ENCODE results near the gene PLS3. TPM values are rescaled to one million over a fixed set of nuclear protein-coding genes. Genes with fewer than 3 reads are reported as not detected.

Gene PLS3
- total RNA-seq, 2 donors from 2014 or later = 172 to 332 TPM

DNA sequence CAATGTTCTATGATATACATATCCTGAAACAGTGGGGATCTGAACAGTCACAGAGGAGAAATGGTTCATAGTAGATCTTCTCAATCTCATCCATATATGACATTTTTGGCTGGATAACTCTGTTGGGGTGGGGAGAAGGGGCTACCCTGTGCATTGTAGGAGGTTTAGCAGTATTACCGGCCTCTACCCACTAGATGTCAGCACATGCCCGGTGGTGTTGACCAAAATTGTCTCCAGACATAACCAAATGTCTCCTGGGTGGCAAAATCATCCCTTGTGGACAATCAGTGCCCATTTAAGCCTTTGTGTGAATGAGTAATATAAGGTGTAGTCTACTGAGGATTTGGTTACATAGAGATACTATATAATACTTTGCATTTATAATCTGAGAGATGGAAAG lies 89.9 kb downstream of the PLS3 start:
- intact Hi-C loops (cut with DNase I) = no loop called here
- DNase-seq (ENCODE audit: low spot score) = no peak

DNA sequence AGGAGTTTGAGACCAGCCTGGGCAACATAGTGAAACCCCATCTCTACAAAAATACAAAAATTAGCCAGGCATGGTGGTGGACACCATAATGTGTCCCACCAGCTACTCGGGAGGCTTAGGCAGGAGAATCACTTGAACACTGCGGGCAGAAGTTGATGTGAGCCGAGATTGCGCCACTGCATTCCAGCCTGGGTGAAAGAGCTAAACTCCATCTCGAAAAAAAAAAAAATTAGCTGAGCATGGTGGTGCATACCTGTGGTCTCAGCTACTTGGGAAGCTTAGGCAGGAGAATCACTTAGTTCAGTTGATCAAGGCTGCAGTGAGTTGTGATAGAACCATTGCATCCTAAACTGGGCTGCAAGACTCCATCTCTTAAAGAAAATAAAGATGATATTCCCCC lies 91.2 kb downstream of the PLS3 start:
- DNase-seq (ENCODE audit: low spot score) = no peak
- intact Hi-C loops (cut with DNase I) = no loop called here

DNA sequence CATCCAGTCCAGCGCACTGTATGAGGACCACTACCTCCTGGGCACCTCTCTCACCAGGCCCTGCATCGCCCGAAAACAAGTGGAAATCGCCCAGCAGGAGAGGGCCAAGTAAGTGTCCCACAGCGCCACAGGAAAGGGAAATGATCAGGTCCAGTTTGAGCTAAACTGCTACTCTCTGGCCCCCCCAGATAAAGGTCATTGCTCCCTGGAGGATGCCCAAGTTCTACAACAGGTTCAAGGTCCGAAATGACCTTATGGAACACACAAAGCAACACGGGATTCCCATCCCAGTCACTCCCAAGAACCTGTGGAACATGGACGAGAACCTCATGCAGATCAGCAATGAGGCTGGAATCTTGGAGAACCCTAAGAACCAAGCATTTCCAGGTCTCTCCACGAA lies 104.1 kb downstream of the PLS3 start:
- intact Hi-C loops (cut with DNase I) = no loop called here
- no peak for DNase-seq (ENCODE audit: low spot score)

DNA sequence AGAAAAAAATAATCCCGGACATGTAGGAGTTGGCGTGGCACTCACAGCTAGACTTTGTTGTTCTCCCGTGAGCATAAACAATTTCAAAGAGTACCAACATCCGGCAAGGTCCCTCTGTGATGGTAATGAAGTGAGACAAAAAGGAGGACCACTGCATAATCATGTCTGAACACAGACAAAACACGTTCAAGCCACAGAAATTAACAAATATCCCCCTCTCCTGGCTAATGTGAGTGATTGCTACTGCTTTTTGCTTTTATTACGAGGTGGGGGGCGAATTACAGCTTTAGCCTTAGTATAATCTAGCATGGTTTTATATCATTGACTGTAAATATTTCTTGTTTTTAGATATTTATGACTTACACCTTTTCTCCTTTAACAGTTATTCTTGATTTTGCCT lies 118.5 kb downstream of the PLS3 start:
- DNase-seq (ENCODE audit: low spot score) = no peak
- intact Hi-C loops (cut with DNase I) = no loop called here

DNA sequence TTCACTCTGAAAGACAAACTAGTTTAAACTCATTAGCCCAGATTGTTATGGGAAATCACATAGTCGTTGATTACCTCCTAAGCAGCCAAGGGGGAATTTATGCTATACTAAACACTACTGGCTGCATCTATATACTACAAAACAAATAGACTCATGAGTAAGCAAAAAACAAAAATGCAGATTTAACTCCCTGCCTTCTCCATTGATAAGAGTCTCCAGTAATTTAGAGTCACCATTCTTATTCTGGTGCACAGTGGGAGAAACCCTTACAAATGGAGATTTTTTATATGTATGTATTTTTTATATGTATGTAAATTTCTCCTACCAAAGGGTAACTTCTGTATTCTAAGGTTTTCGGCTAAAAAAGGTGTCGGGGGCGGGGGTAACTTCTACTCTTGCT lies 126.6 kb downstream of the PLS3 start:
- no peak for DNase-seq (ENCODE audit: low spot score)
- intact Hi-C loops (cut with DNase I) = no loop called here

DNA sequence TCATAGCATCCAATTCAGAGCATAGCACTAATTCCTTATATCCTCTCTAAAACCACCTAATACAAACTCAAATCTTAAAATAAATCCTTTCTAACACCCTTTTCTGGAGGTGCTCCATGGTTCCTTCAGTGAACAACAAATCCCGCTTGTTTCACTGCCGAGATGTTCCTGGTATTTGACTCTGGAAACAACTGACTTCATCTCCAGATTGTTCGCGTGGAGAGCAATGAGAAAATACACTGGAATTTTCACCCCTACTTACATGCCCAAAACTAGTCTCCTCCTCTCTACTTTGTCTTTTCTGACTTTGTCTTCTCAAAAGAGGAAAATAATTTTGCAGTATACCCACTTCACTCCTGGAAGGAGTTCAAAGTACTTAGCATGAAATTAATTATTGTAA lies 129.0 kb downstream of the PLS3 start:
- no peak for DNase-seq (ENCODE audit: low spot score)
- intact Hi-C loops (cut with DNase I) = no loop called here

DNA sequence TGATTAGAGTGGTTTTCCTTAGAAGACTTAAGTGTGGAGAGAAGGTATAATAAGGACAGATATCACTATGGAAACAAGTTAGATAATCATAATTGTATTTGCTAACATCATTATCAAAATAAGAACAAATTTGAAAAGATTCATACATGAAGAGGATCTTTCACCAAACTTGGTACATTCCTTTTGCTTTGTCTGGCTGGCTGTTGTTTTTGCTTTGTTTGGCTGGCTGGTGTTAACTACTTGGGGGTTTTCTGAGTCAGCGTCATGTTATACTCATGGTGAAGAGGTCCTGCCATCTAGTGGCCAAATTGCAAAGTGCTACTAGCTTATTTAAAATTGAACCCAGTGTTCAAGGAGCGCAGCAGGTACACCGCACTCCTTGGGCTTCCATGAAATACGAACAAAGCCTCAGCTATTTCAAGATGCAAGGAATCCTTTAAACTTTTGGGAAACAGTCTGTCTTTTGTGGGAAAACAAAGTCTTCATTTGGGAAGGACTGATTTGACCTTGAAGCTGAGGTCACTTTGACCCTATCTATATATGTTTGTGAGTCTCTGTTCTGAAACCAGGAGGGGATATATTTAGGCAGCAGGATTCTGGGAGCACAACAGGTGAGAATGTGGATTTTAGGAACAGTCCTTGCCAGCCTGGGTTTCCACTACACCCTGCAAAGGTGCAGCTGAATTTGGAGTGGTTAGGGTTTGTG lies 129.7 kb downstream of the PLS3 start:
- intact Hi-C loops (cut with DNase I) = no loop called here
- no peak for DNase-seq (ENCODE audit: low spot score)

DNA sequence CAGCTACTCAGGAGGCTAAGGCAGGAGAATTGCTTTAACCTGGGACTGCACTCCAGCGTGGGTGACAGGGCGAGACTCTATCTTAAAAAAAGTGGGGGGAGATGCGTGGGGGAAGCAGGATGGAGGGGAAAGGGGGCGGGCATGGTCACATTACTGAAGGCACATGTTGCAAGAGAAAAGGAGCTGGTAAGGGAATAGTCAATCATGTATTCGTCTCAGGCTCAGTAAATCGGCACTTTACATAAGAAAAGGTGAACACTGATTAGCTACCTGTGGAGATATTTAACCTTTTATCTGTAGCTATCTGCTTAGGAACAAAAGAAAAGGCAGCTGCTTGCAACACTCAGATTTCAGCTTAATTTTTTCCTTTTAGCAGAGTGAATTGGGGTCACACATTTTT lies 132.5 kb downstream of the PLS3 start:
- intact Hi-C loops (cut with DNase I) = no loop called here
- no peak for DNase-seq (ENCODE audit: low spot score)

DNA sequence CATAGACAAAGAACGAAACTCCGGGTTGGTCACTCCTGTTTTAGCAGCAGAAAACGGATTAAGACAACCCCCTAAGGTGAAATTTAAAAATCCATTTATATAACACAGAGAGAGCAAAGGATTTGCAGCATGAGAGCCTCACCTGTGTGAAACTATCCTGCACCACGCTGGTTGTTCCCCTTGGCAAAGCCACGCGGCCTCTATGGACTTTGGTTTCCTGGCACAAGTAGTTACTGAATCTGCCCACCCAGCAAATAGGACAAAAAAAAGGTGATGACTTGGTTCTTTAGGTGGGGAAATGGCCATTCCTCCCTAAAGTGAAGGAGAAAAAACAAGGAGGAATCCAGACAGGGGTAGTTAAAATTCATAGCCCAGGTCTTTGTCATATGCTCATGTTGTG lies 133.1 kb downstream of the PLS3 start:
- DNase-seq (ENCODE audit: low spot score) = no peak
- intact Hi-C loops (cut with DNase I) = no loop called here

DNA sequence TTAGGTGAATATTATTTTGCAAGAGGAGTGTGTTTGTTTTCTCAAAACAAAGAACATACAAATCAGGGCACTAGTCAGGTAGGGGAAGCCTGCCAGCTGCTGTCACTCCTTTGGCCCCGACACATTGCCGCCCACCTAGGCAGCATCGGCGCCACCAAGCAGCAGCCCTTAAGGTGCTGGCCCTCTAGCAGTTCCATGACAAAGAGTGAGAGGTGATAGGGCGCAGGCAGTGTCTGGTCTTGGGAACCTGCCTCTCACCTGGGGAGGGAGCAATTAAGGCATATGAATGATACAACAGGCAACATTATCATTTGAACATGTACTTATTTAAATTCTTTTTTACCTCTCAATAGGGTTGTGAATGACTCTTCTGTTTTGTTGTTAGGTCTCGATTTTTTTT lies 135.1 kb downstream of the PLS3 start:
- DNase-seq (ENCODE audit: low spot score) = no peak
- intact Hi-C loops (cut with DNase I) = no loop called here

DNA sequence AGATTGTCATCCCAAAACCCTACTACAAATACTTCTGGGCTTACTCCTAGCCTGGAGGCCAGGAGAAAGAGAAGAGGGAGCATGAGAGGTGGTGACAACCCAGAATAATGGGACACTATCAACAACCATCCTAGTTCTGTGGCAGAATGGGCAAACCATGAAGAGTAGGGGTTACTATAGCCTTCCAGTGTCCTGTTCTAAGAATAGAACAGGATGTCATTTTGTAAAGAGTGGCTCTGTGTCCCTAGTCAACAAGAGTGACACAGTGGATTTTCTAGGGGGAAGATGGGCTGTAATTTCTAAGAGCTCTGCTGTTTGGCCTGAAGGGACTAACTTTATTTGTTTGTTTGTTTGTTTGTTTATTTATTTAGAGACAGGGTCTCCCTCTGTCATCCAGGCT lies 136.0 kb downstream of the PLS3 start:
- intact Hi-C loops (cut with DNase I) = no loop called here
- no peak for DNase-seq (ENCODE audit: low spot score)

DNA sequence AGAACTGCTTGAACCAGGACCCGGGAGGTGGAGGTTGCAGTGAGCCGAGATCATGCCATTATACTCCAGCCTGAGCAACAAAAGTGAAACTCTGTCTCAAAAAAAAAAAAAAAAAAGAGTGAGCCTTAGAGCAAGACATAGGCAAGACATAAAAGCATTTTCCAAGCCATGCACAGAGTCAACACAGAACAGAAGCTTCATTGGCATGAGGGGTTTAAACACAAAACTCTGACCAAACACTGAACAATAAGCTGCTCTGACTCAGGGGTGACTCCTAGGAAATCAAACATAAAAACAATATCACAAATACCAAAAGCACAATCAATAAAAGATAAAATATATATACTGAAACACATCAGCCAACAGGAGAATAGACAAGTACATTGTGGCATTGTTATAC lies 136.8 kb downstream of the PLS3 start:
- intact Hi-C loops (cut with DNase I) = no loop called here
- DNase-seq (ENCODE audit: low spot score) = no peak
